HPDE6-E6E7 (cell line): ENCODE data around the gene ARL10.
"Not testable (repeated sequence)": the region's sequence is repeated elsewhere in the genome, so short reads cannot be mapped to it uniquely, and the experiment has no call there.

ENCODE experiments used
- DNase-seq: peaks from one replicate; pipeline ENCODE4 v3.0.0; 2011; ENCODE audit warnings: missing footprints; ENCODE audit errors: extremely low spot score

The ARL10 gene

GRCh38 chr5:176388444-176389134, 23.3 kb downstream of the ARL10 start, which contains the start of the genes HIGD2A and NOP16:
Gene HIGD2A (plus strand): TSS chr5:176388751. CDS start chr5:176388820, 69 bp downstream.
Gene NOP16 (minus strand): TSS chr5:176388598. CDS start chr5:176388539, 59 bp downstream.
- peak; percentile 97 for DNase-seq

- no peak for DNase-seq
Measured at GRCh38 chr5:176389135-176390123, 24.1 kb downstream of the ARL10 start.

GRCh38 chr5:176391479-176391878, 26.2 kb downstream of the ARL10 start:
- no peak for DNase-seq

- no peak for DNase-seq
Measured at GRCh38 chr5:176391999-176392398, 26.7 kb downstream of the ARL10 start.

GRCh38 chr5:176392526-176392925, 27.2 kb downstream of the ARL10 start:
- DNase-seq, result no peak

- no peak for DNase-seq
Measured at GRCh38 chr5:176394096-176394495, 28.8 kb downstream of the ARL10 start.

- no peak for DNase-seq
Measured at GRCh38 chr5:176394881-176395675, 29.8 kb downstream of the ARL10 start.

- no peak for DNase-seq
Measured at GRCh38 chr5:176396330-176396729, 31.0 kb downstream of the ARL10 start.

- DNase-seq, result no peak
Measured at GRCh38 chr5:176397736-176398420, 32.6 kb downstream of the ARL10 start.

- DNase-seq, result peak; percentile 36
Measured at GRCh38 chr5:176400382-176401156, 35.3 kb downstream of the ARL10 start.

GRCh38 chr5:176401281-176402205, 36.3 kb downstream of the ARL10 start:
- no peak for DNase-seq

GRCh38 chr5:176405656-176406435, 40.6 kb downstream of the ARL10 start:
- DNase-seq, result no peak

- DNase-seq, result no peak
Measured at GRCh38 chr5:176406436-176407052, 41.3 kb downstream of the ARL10 start.

- no peak for DNase-seq
Measured at GRCh38 chr5:176407456-176408251, 42.4 kb downstream of the ARL10 start.

- DNase-seq, result not testable (repeated sequence)
Measured at GRCh38 chr5:176408252-176408573, 42.9 kb downstream of the ARL10 start.

- no peak for DNase-seq
Measured at GRCh38 chr5:176408590-176408989, 43.3 kb downstream of the ARL10 start.

GRCh38 chr5:176409765-176410164, 44.5 kb downstream of the ARL10 start:
- DNase-seq, result no peak
